Smooth muscle cell (in vitro differentiated cells): ENCODE data around the gene LCP1. TPM values are rescaled to one million over a fixed set of nuclear protein-coding genes. Genes with fewer than 3 reads are reported as not detected.

Source experiments
- DNase-seq: peaks from one replicate; lab custom pipeline; 2025; ENCODE audit not compliant: unreplicated experiment; lab: John Stamatoyannopoulos, UW
- H2AFZ ChIP-seq: fragments of 200-600 bp; sonication (generic); 2 replicates; pipeline ENCODE4 v1.6.0; 2016; ENCODE audit warnings: antibody characterized with exemption, low read depth, mild to moderate bottlenecking
- H3F3A ChIP-seq: fragments of 200-600 bp; sonication (generic); 2 replicates; pipeline ENCODE4 v1.6.0; 2017; ENCODE audit warnings: antibody characterized with exemption, low read depth
- H3K27ac ChIP-seq: fragments of 200-600 bp; sonication (generic); 2 replicates; pipeline ENCODE4 v1.5.1; 2016; ENCODE audit warnings: low read depth, mild to moderate bottlenecking
- H3K27me3 ChIP-seq: fragments of 200-600 bp; sonication (generic); 2 replicates; pipeline ENCODE4 v1.6.1; 2016; ENCODE audit warnings: low read depth, mild to moderate bottlenecking
- H3K36me3 ChIP-seq: fragments of 200-600 bp; sonication (generic); 2 replicates; pipeline ENCODE4 v1.5.1; 2016; ENCODE audit warnings: low read depth
- H3K4me1 ChIP-seq: fragments of 200-600 bp; sonication (generic); 2 replicates; pipeline ENCODE4 v1.5.1; 2016; ENCODE audit warnings: low read depth
- H3K4me2 ChIP-seq: fragments of 200-600 bp; sonication (generic); 2 replicates; pipeline ENCODE4 v1.6.0; 2016; ENCODE audit warnings: mild to moderate bottlenecking
- H3K4me3 ChIP-seq: fragments of 200-600 bp; sonication (generic); 2 replicates; pipeline ENCODE4 v1.5.1; 2016; ENCODE audit warnings: mild to moderate bottlenecking
- H3K79me2 ChIP-seq: fragments of 200-600 bp; sonication (generic); 2 replicates; pipeline ENCODE4 v1.6.0; 2016; ENCODE audit warnings: low read depth, mild to moderate bottlenecking
- H3K9ac ChIP-seq: fragments of 200-600 bp; sonication (generic); 2 replicates; pipeline ENCODE4 v1.6.0; 2016; ENCODE audit warnings: low read depth
- H3K9me3 ChIP-seq: fragments of 200-600 bp; sonication (generic); replicated peaks from 2 replicates; pipeline ENCODE4 v1.5.1; 2016; ENCODE audit warnings: low read depth
- H4K20me1 ChIP-seq: fragments of 200-600 bp; sonication (generic); 2 replicates; pipeline ENCODE4 v1.6.0; 2016; ENCODE audit warnings: low read depth
- CTCF ChIP-seq: fragments of 200-600 bp; sonication (generic); IDR thresholded peaks from 2 replicates; pipeline ENCODE4 v1.5.1; 2017; ENCODE audit warnings: borderline replicate concordance, mild to moderate bottlenecking, antibody characterized with exemption; ENCODE audit not compliant: insufficient read depth, poor library complexity, severe bottlenecking
- WGBS: methylation state at CpG from one replicate; pipeline ENCODE4 v1.1.7; 2016; ENCODE audit warnings: low lambda C conversion rate; 5-methylcytosine and 5-hydroxymethylcytosine counted together
- polyA plus RNA-seq: library from polyadenylated mRNA; unstranded; fragments of >200 nt; fragmentation: Nextera tagmentation; extraction: Ambion mirVana; gene quantifications from 2 replicates; pipeline ENCODE4 v1.2.1, GENCODE V29; 2016
- total RNA-seq: library from RNA; depleted of rRNA; stranded (reverse); fragments of >200 nt; gene quantifications from 2 replicates; pipeline ENCODE4 v1.2.3, GENCODE V29; 2014

The LCP1 gene
- total and polyA plus RNA-seq, 2 experiments from 2014 or later = 7.6 to 38.7 TPM

GRCh38 chr13:46202188-46202795 lies 20.3 kb upstream of the LCP1 start:
- WGBS = 58% methylated on average over 3 of the region's 3 CpGs
- no peaks in the 10 kb centered on the region for H3K27me3 ChIP-seq
- no peaks in the 10 kb centered on the region for H3F3A ChIP-seq
- no peaks in the 10 kb centered on the region for H3K4me1 ChIP-seq
- peak overlapping the region; percentile 8 for H2AFZ ChIP-seq
- no peak for TF ChIP-seq CTCF
- no peak overlapping the region for H3K9ac ChIP-seq
- no peaks in the 10 kb centered on the region for H4K20me1 ChIP-seq
- no peak for DNase-seq
- H3K4me2 ChIP-seq = no peak overlapping the region
- H3K9me3 ChIP-seq = no peaks in the 10 kb centered on the region
- no peaks in the 10 kb centered on the region for H3K79me2 ChIP-seq
- H3K27ac ChIP-seq = no peak overlapping the region
- no peaks in the 10 kb centered on the region for H3K36me3 ChIP-seq
- no peak overlapping the region for H3K4me3 ChIP-seq

GRCh38 chr13:46198696-46199193 lies 16.8 kb upstream of the LCP1 start:
- no peak for DNase-seq
- Histone ChIP-seq H4K20me1 (no peaks in the 10 kb centered on the region), H3K9ac (no peak overlapping the region), H3F3A (no peaks in the 10 kb centered on the region), H3K27me3 (no peaks in the 10 kb centered on the region), H3K4me1 (no peaks in the 10 kb centered on the region), H3K9me3 (no peaks in the 10 kb centered on the region), H2AFZ (no peak overlapping the region), H3K79me2 (no peaks in the 10 kb centered on the region), H3K4me2 (no peak overlapping the region), H3K36me3 (no peaks in the 10 kb centered on the region), H3K4me3 (no peak overlapping the region), H3K27ac (no peak overlapping the region)
- 90% methylated on average over 3 of the region's 3 CpGs for WGBS
- TF ChIP-seq CTCF = no peak

DNA sequence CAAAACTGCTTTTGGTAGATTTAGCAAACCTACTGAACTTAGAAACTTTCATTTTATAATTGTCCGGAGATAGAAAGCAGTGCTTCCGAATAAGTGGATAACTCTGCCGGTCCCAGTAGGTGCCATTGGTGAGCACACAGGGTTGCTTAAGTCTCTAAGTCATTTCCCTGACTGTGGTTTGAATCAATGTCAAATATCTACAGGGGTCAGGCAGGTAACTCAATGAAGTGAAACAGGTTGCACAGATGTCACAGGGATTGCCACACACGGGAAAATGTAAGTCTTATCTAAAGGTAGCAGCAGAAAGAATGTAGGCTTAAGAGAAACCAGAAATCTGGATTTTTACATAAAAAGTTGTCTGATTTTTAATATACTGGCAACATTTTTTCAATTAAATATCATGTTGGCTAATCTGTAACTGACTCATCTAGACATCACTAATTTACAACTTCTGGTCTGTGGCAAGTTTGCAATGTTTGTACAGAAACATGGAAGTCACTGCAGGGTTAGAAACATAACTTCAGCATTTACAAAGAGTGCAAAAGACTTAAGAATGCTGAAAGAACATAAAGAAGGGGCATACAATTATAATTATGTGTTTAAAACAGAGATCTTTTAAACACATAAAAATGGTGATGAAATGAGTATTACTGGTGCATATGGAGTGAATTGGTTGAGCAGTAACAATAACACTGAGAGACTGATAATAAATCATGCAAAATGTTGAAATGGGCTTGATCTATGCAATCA lies 15.5 kb upstream of the LCP1 start:
- DNase-seq = no peak
- 86% methylated on average over 4 of the region's 4 CpGs for WGBS
- TF ChIP-seq CTCF = no peak

More for the DNA sequence above, 15.5 kb upstream of the LCP1 start:
- Histone ChIP-seq H3K9me3 (no peaks in the 10 kb centered on the region), H3K27me3 (no peaks in the 10 kb centered on the region), H3F3A (no peaks in the 10 kb centered on the region), H3K36me3 (no peaks in the 10 kb centered on the region), H3K79me2 (no peaks in the 10 kb centered on the region), H4K20me1 (no peaks in the 10 kb centered on the region), H2AFZ (no peak overlapping the region), H3K9ac (no peak overlapping the region), H3K27ac (no peak overlapping the region), H3K4me3 (no peak overlapping the region), H3K4me2 (no peak overlapping the region), H3K4me1 (no peaks in the 10 kb centered on the region)
